Left renal pelvis (tissue), 4 donors: Measurements from ENCODE around the gene C2CD4C. TPM values are rescaled to one million over a fixed set of nuclear protein-coding genes. Genes with fewer than 3 reads are reported as not detected.
"Not testable (repeated sequence)": the region's sequence is repeated elsewhere in the genome, so short reads cannot be mapped to it uniquely, and the experiment has no call there.

Experiments
- DNase-seq, 4 donors: peaks; one replicate each; pipeline ENCODE4 v3.0.0-alpha.2; 2013; ENCODE audit warnings: low read depth in 4 of 4, low spot score in 3 of 4
- polyA plus RNA-seq, 4 donors: library from polyadenylated mRNA; unstranded; fragments of 120-200 nt; gene quantifications; one replicate each; pipeline ENCODE4 v1.2.1, GENCODE V29; 2013; ENCODE audit not compliant: insufficient read length in 4 of 4

Gene C2CD4C
- polyA plus RNA-seq, 4 donors = 1.2 to 2.9 (median 1.8) TPM

DNA sequence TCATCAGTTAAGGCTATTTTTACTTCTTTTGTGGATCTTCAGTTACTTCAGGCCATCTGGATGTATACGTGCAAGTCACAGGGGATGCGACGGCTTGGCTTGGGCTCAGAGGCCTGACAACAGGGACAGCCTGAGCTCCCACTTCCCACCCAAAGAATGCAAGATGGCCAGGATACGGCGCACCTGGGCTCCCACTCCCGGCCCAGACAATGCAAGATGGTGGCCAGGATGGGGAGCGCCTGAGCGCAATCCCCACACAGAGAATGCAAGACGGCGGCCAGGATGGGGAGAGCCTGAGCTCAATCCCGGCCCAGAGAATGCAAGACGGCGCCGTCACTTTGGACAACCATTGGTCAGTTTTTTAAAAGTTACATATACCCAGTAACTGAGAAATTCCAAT is 39.1 kb downstream of the C2CD4C start:
- DNase-seq = no peak

DNA sequence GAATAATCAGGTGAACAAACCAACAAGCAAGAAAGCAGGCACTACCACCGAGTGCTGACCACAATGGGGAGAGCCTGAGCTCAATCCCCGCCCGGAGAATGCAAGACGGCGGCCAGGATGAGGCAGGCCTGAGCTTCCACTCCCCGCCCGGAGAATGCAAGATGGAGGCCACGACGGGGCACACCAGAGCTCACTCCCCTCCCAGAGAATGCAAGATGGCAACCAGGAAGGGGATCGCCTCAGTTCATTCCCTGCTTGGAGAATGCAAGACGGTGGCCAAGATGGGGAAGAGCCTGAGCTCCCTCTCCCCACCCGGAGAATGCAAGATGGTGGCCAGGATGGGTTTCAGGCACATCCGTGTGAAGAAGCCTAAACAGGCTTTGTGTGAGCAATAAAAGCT is 39.7 kb downstream of the C2CD4C start:
- no peak for DNase-seq

DNA sequence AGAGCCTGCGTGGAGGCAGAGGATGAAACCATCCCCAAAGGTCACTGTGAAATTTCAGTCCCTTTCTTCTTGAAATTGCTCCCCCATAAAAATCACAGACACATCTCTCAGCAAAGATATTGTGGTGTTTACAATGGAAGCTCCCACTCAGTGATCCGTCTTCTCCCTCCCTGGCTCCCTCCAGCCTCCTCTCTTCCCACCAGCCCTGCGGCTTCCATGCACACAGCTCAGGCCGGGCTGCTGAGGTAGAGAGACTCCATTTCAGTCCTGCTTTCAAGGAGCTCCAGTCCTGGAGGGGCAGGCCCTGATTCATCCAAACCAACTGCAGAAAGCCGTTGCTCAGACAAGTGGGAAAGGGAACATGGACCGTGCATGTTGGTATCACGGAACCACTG is 40.3 kb downstream of the C2CD4C start:
- no peak for DNase-seq

DNA sequence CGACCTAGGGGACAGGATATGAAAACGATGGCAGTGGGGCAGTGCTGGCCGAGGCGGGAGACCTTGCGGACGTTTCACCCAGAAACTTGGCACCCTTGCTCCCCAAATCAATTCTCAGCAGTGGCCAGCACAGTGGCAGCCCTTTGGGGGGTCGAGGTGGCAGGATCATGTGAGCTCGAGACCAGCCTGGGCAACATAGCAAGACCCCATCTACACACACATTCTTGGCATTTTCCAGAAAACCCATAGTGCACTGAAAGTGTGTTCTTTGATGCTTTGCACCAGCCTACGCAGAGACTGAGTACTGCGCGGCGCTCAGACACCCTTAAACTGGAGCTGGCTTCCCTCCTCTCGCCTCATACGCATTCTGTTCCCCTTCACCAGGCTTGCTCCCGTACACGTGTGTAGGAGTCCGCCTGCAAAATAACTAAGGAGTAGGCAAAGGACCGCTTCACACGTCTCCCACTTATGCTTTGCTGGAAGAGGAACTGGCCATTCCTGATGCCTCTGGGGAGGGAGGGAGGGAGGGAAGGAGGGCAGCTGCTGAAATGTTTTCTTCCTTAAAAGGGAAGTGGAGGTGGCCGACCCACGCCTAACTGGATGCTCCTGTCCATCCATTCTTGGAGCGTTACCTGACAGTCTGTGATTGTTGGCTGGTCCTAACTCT is 40.9 kb downstream of the C2CD4C start:
- no peak for DNase-seq

DNA sequence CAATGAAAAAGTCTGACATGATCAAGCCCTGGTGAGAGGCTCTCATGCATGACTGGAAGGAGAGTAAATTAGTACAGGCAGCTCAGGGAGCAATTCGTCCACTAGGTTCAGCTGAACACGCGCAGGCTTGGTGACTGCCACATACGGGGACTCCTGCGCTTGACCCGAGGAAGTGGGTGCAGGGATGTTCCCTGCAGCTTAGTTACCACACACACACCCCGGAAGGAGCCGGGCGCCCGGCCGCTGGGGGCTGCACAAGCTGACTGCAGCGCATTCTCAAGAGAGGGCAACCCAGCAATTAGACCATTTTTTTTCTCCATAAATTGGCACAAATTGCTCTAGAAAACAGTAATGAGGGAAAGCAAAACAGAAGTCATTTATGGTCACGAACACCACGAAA is 41.4 kb downstream of the C2CD4C start:
- no peak for DNase-seq

DNA sequence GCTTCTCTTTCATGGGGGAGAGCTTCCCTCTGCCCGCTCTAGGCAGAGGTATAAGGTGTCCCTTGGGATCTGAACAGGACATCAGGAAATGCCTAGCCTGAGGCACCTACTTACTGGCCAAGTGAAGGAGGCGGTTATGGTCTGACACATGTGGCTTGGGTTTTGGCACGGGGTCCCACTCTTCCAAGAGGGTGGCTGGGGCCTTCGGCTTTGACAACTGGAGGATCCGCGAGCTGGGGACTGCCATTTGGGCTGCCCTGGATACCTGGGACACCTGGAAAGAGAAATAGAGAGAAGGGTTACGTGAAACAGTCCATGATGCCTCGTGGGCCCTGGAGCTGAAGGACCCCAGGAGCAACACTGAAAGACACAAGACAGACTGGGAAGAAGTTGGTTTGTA is 42.0 kb downstream of the C2CD4C start:
- DNase-seq = no peak

DNA sequence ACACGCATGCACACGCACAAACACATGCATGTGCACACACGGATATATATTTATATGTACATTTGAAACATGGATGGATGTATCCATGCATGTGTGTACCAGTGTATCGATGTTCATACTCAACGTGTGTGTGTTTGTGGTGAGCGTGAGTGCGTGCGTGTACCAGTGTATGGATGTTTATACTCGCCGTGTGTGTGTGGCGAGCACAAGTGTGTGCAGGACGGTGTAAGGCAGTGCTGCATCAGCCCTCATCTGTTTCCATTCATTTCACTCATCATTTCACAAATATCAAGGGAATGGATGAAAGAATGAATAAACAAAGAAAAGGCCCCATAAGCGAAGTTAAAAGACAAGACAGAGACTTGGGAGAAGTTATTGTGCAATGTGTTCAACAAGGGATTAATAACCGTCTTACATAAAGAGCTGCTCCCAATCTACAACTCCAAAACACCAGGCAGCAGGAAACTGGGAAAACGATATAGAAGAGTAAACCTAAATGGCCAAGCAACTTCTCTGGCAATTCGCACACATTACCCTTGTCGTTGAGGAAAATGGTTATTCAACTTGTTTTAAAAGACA is 42.7 kb downstream of the C2CD4C start:
- DNase-seq = no peak

DNA sequence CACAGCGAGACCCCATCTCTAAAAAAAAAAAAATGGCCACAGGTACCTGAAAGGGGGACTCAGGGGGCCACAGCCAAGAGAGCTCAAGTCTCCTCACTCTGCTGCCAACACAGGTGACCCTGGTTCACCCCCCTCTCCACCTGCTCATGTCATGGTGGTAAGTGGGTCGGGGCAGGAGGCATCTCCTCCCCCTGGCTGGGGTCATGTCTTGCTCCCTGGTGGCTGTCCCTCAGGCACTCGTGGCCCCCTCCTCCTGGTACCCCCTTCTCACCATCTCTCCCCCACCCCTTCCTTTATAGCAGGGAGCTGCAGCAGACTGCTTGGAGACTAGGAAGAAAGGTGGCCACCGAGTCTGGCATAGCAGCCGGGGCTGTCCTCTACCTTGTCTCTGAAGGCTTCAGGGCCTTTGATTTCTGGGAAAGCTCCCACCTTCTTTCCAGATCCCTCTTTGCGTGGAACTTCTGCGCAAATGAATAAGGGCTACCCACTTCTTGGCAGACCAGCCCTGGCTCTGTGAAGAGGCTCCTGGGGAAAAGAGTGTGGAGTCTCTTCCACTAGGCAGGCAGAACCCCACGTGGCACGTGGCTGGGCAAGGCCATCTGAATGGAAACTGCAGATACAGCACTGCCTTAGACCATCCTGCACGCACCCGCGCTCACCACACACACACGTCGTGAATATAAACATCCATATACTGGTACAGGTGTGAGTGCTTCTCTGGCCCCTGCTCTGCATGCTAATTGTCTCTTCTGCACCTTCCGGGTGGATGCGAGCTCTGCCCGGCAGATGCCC is 44.3 kb downstream of the C2CD4C start:
- no peak for DNase-seq

DNA sequence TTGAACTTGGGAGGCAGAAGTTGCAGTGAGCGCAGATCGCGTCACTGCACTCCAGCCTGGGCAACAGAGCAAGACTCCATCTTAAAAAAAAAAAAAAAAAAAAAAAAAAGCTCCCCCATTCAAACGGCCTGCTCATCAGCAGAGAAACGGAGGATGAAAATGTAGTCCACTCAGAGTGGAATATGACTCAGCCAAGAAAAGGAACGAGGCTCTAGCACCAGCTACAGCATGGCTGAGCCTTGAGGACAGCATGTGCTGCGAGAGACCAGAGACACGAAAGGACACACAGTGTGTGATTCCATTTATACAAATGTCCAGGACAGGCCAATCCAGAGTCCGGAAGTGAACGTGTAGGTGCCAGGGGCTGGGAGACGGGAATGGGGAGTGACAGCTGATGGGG is 46.3 kb downstream of the C2CD4C start:
- no peak for DNase-seq

DNA sequence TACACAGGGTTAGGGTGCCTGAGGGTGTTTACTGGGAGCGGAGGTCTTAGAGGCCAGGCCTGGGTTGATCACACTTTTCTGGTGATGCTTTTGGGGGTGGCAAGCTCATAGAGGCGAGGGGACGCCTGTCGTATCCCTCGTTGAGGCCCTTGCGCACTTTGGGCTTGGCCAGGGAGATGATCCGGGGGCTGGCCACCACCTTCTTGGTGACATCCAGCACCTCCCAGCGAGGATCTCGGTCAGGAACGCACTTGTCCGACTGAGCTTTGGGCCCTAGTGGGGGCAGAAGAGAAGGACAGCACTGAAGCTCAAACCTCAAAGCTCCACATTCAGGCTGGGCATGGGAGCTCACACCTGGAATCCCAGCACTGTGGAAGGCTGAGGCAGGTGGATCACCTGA is 46.8 kb downstream of the C2CD4C start:
- no peak for DNase-seq

DNA sequence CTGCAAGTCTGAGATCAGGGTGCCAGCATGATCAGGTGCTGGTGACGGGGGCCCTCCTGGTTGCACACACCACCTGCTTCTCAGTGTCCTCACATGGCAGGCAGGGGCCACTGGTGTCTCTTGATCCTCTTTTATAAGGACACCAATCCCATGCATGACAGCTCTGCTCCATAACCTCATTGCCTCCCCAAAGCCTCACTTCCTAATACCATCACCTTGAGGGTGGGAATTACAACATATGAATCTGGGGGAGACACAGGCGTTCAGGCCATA is 49.4 kb downstream of the C2CD4C start:
- no peak for DNase-seq

DNA sequence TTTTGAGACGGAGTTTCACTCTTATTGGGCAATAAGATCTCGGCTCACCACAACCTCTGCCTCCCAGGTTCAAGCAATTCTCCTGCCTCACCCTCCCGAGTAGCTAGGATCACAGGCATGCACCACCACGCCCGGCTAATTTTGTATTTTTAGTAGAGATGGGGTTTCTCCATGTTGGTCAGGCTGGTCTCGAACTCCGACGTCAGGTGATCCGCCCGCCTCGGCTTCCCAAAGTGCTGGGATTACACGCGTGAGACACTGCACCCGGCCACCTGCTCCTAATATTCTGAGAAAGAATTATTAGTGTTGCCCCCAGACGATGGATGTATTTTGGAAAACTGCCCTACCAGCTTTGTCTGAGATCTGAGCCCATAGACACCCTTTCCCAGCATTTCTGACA is 53.4 kb downstream of the C2CD4C start:
- DNase-seq = not testable (repeated sequence)

Other genes with a start within 250 kb of the C2CD4C start
- gene PLPP2, start 117.7 kb downstream of the C2CD4C start, polyA plus RNA-seq = 1 to 10 TPM; 1.2 to 4.4 (median 3.0) TPM
- 10 to 100 TPM; 23.5 to 33.9 (median 28.2) TPM for gene MIER2, start 64.4 kb downstream of the C2CD4C start, polyA plus RNA-seq
- 10 to 100 TPM; 24.6 to 39.6 (median 29.3) TPM for gene SHC2, start 51.9 kb upstream of the C2CD4C start, polyA plus RNA-seq
- gene MADCAM1, start 87.3 kb upstream of the C2CD4C start, polyA plus RNA-seq = 1 to 10 TPM; 2.8 to 5.8 (median 4.5) TPM
- 10 to 100 TPM in 2 of 4 donors, 1 to 10 TPM in 2; 5.3 to 16.9 (median 9.5) TPM for gene TPGS1, start 98.3 kb upstream of the C2CD4C start, polyA plus RNA-seq
- 10 to 100 TPM; 50.0 to 71.2 (median 60.9) TPM for gene CDC34, start 122.6 kb upstream of the C2CD4C start, polyA plus RNA-seq
- under 1 TPM in 3 of 4 donors, not detected in 1; 0.23 to 0.94 (median 0.37) TPM for gene GZMM, start 134.9 kb upstream of the C2CD4C start, polyA plus RNA-seq
- gene BSG, start 163.4 kb upstream of the C2CD4C start, polyA plus RNA-seq = 100 to 1,000 TPM; 264 to 534 (median 410) TPM
- gene HCN2, start 180.7 kb upstream of the C2CD4C start, polyA plus RNA-seq = under 1 TPM; 0.19 to 0.74 (median 0.38) TPM
- 10 to 100 TPM; 37.1 to 65.9 (median 53.1) TPM for gene POLRMT, start 224.4 kb upstream of the C2CD4C start, polyA plus RNA-seq
- gene FGF22, start 230.7 kb upstream of the C2CD4C start, polyA plus RNA-seq = under 1 TPM; 0.11 to 0.55 (median 0.34) TPM